Peyer's patch (tissue), 4 donors: Measurements from ENCODE around the gene C20orf96.

ENCODE experiments used
- POLR2A ChIP-seq, 2 donors: fragments of 450-650 bp; IDR thresholded peaks; one replicate each; pipeline ENCODE4 v1.5.1; 2017; ENCODE audit warnings: antibody characterized with exemption in 2 of 2, mild to moderate bottlenecking in 2 of 2, moderate library complexity in 2 of 2
- TF ChIP-seq, protein P1 (sequence below), 6 experiments: fragments of 450-650 bp in 4 of 6; fragments of 200-600 bp in 2 of 6; sonication (generic) in 1 of 6; IDR thresholded peaks; one replicate each; pipeline ENCODE4 v1.5.1; 2017 to 2019; ENCODE audit warnings: antibody characterized with exemption in 6 of 6, mild to moderate bottlenecking in 3 of 6, moderate library complexity in 1 of 6

GRCh38 chr20:257419-257818 lies 33.1 kb downstream of the C20orf96 start, which contains the start of gene DEFB132:
- TF ChIP-seq, protein P1, sequence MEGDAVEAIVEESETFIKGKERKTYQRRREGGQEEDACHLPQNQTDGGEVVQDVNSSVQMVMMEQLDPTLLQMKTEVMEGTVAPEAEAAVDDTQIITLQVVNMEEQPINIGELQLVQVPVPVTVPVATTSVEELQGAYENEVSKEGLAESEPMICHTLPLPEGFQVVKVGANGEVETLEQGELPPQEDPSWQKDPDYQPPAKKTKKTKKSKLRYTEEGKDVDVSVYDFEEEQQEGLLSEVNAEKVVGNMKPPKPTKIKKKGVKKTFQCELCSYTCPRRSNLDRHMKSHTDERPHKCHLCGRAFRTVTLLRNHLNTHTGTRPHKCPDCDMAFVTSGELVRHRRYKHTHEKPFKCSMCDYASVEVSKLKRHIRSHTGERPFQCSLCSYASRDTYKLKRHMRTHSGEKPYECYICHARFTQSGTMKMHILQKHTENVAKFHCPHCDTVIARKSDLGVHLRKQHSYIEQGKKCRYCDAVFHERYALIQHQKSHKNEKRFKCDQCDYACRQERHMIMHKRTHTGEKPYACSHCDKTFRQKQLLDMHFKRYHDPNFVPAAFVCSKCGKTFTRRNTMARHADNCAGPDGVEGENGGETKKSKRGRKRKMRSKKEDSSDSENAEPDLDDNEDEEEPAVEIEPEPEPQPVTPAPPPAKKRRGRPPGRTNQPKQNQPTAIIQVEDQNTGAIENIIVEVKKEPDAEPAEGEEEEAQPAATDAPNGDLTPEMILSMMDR (IDR thresholded peaks at IDR 0.05): no peak
- no peak for TF ChIP-seq POLR2A (IDR thresholded peaks at IDR 0.05)
